ENCODE data around the gene LRIG2. TPM values are rescaled to one million over a fixed set of nuclear protein-coding genes. Genes with fewer than 3 reads are reported as not detected.

LRIG2 gene
- total RNA-seq, 1 experiment from 2014 or later, result 11.8 TPM

- H3K36me3 Mint-ChIP-seq (ENCODE audit: insufficient read depth, unreplicated experiment), result peaks cover 98% of the 10 kb centered on the region
- H3K9me3 Mint-ChIP-seq (ENCODE audit: unreplicated experiment), result no peaks in the 10 kb centered on the region
- ChIA-PET CTCF (no interaction called here), POLR2A (no interaction called here)
- TF ChIP-seq, protein P1, sequence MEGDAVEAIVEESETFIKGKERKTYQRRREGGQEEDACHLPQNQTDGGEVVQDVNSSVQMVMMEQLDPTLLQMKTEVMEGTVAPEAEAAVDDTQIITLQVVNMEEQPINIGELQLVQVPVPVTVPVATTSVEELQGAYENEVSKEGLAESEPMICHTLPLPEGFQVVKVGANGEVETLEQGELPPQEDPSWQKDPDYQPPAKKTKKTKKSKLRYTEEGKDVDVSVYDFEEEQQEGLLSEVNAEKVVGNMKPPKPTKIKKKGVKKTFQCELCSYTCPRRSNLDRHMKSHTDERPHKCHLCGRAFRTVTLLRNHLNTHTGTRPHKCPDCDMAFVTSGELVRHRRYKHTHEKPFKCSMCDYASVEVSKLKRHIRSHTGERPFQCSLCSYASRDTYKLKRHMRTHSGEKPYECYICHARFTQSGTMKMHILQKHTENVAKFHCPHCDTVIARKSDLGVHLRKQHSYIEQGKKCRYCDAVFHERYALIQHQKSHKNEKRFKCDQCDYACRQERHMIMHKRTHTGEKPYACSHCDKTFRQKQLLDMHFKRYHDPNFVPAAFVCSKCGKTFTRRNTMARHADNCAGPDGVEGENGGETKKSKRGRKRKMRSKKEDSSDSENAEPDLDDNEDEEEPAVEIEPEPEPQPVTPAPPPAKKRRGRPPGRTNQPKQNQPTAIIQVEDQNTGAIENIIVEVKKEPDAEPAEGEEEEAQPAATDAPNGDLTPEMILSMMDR (IDR thresholded peaks at IDR 0.05; ENCODE audit: unreplicated experiment), result no peak
- no TSS peak for BruUV-seq (replicated peaks)
- intact Hi-C loops (cut with micrococcal nuclease), result no loop called here
- no peak overlapping the region for H3K4me3 Mint-ChIP-seq (ENCODE audit: unreplicated experiment)
- H3K27me3 Mint-ChIP-seq (ENCODE audit: insufficient read depth, unreplicated experiment), result no peaks in the 10 kb centered on the region
- DNase-seq (ENCODE audit: unreplicated experiment), result peak; percentile 7
- H3K4me1 Mint-ChIP-seq (ENCODE audit: insufficient read depth, unreplicated experiment), result peaks cover 6% of the 10 kb centered on the region
- H3K27ac Mint-ChIP-seq (ENCODE audit: low read depth, unreplicated experiment), result no peak overlapping the region
Measured at GRCh38 chr1:113118266-113118665, 45.3 kb downstream of the LRIG2 start.

GRCh38 chr1:113123737-113124136, 50.7 kb downstream of the LRIG2 start:
- DNase-seq (ENCODE audit: unreplicated experiment), result no peak
- BruUV-seq (replicated peaks), result no TSS peak
- H3K9me3 Mint-ChIP-seq (ENCODE audit: unreplicated experiment), result no peaks in the 10 kb centered on the region
- no peak overlapping the region for H3K27ac Mint-ChIP-seq (ENCODE audit: low read depth, unreplicated experiment)
- TF ChIP-seq, protein P1 (IDR thresholded peaks at IDR 0.05; ENCODE audit: unreplicated experiment), result no peak
- no peaks in the 10 kb centered on the region for H3K4me1 Mint-ChIP-seq (ENCODE audit: insufficient read depth, unreplicated experiment)
- peaks cover 100% of the 10 kb centered on the region for H3K36me3 Mint-ChIP-seq (ENCODE audit: insufficient read depth, unreplicated experiment)
- intact Hi-C loops (cut with micrococcal nuclease), result no loop called here
- no peak overlapping the region for H3K4me3 Mint-ChIP-seq (ENCODE audit: unreplicated experiment)
- no peaks in the 10 kb centered on the region for H3K27me3 Mint-ChIP-seq (ENCODE audit: insufficient read depth, unreplicated experiment)
- CTCF ChIA-PET, result interaction anchor here (2.3 kb wide), 1 partner anchor 16 kb away, joined by 9 read pairs; no protein-coding TSS in a partner anchor
- POLR2A ChIA-PET, result no interaction called here

GRCh38 chr1:113124366-113124765, 51.4 kb downstream of the LRIG2 start:
- BruUV-seq (replicated peaks), result no TSS peak
- intact Hi-C loops (cut with micrococcal nuclease), result no loop called here
- Mint-ChIP-seq H3K4me1 (ENCODE audit: insufficient read depth, unreplicated experiment) (no peaks in the 10 kb centered on the region), H3K27me3 (ENCODE audit: insufficient read depth, unreplicated experiment) (no peaks in the 10 kb centered on the region), H3K36me3 (ENCODE audit: insufficient read depth, unreplicated experiment) (peaks cover 98% of the 10 kb centered on the region), H3K27ac (ENCODE audit: low read depth, unreplicated experiment) (no peak overlapping the region), H3K9me3 (ENCODE audit: unreplicated experiment) (no peaks in the 10 kb centered on the region), H3K4me3 (ENCODE audit: unreplicated experiment) (no peak overlapping the region)
- no peak for DNase-seq (ENCODE audit: unreplicated experiment)
- TF ChIP-seq, protein P1 (IDR thresholded peaks at IDR 0.05; ENCODE audit: unreplicated experiment), result no peak
- ChIA-PET POLR2A (interaction anchor here (0.7 kb wide), 1 partner anchor 489 kb away, joined by 3 read pairs; no protein-coding TSS in a partner anchor), CTCF (interaction anchor here (0.7 to 2.3 kb wide), 6 partner anchors 15 to 417 kb away, joined by 3 to 9 read pairs (median 3); no protein-coding TSS in a partner anchor)

DNA sequence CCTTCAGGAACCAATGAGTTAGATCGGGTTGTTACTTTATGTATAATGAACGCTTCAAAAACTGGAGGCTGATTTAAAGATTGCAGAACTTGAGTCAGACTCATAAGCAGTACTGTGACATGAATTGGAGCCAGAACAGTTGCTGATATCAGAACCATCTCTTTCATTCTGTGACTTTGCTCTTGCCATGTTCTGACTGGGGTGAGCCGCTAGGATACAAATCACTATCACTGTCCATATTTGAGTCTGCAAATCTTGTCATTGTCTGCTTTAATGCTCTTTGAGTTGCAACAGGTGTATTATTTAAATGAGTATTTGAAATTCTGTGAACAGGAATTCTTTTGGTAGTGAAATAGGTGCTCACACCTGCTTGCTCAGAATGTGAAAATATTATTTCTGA, 52.5 kb downstream of the LRIG2 start:
- BruUV-seq (replicated peaks), result no TSS peak
- TF ChIP-seq, protein P1 (IDR thresholded peaks at IDR 0.05; ENCODE audit: unreplicated experiment), result no peak
- no peak overlapping the region for H3K4me3 Mint-ChIP-seq (ENCODE audit: unreplicated experiment)
- no peaks in the 10 kb centered on the region for H3K9me3 Mint-ChIP-seq (ENCODE audit: unreplicated experiment)
- ChIA-PET POLR2A (no interaction called here), CTCF (interaction anchor here (0.6 to 2.3 kb wide), 3 partner anchors 13 to 328 kb away, joined by 3 to 9 read pairs (median 3); no protein-coding TSS in a partner anchor)
- no peaks in the 10 kb centered on the region for H3K27me3 Mint-ChIP-seq (ENCODE audit: insufficient read depth, unreplicated experiment)
- no peaks in the 10 kb centered on the region for H3K4me1 Mint-ChIP-seq (ENCODE audit: insufficient read depth, unreplicated experiment)
- no peak overlapping the region for H3K27ac Mint-ChIP-seq (ENCODE audit: low read depth, unreplicated experiment)
- peaks cover 91% of the 10 kb centered on the region for H3K36me3 Mint-ChIP-seq (ENCODE audit: insufficient read depth, unreplicated experiment)
- no peak for DNase-seq (ENCODE audit: unreplicated experiment)
- intact Hi-C loops (cut with micrococcal nuclease), result no loop called here

Measured in MCF 10A (cell line).